Measurements from ENCODE around the gene DIAPH2.

The DIAPH2 gene

DNA sequence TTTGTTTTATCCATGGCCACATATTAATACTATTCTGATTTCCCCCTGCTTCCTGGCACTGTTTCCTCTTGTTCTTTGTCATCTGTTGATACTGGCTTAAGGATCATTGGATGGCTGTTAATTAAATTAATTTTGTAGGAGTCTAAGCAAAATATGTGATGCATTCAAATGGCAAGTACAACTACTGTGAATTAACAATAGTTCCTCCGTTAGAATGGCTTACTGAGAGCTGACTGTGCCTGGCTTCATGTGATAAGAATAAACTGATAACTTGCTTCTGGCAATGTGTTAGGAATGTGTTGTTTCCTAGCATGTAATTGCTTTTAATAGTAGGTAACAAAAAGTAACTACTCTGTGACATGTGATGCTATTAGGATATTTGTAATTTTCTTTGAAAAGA lies 297.5 kb downstream of the DIAPH2 start:
- no peak for DNase-seq

DNA sequence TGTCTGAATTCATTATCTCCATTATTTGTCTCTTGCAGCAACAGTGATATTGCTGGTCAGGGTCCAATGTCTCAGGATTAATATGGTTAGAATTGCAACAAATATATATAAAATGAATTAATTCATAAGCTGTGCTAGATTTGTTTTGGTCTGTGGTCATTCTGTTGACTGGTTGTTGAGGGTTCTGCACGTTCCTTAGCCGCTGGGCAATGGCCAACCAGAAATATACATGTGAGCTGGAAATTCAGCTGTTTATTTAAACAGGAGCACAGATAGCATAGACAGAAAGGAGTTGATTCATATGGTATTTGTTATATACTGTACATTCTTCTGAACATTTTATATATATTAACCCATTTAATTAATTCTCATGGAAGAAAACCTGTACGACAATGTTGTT lies 299.9 kb downstream of the DIAPH2 start:
- no peak for DNase-seq

DNA sequence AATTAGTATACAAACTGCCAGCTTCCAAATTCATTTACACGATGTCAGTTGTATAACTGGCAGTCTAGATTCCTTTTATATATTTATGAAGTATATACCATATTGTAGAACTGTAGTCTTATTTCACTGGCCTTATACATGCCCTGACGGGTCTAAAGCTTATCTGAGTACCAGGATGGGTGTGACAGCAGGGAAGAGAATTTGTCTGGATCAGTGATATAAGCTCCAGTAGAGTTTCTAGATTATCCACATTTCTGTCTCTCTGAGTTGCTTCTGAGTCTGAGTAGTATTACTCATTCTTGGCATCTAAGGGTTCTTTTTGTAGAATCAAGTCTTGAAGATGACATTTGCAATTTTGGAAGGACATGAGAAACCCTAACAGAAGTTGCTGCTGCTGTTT lies 300.4 kb downstream of the DIAPH2 start:
- DNase-seq, result no peak

DNA sequence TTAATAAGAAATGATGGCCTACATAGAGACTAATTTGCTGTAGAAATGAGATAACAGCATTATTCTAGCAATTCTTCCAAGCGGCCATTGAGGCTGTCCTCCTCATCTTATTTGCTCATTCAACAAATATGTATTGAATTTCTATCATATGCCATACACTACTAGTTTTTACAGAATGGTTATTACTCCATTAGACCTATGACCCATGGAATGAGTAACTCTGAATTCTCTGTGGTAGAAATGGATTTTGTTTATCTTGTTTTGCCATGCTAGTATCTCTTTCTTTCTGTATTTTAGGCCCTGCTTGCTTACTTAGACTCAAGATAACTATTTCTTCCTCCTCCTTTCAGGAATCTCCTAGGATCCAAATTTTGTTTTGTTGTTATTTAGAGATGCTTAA lies 302.6 kb downstream of the DIAPH2 start:
- no peak for DNase-seq

DNA sequence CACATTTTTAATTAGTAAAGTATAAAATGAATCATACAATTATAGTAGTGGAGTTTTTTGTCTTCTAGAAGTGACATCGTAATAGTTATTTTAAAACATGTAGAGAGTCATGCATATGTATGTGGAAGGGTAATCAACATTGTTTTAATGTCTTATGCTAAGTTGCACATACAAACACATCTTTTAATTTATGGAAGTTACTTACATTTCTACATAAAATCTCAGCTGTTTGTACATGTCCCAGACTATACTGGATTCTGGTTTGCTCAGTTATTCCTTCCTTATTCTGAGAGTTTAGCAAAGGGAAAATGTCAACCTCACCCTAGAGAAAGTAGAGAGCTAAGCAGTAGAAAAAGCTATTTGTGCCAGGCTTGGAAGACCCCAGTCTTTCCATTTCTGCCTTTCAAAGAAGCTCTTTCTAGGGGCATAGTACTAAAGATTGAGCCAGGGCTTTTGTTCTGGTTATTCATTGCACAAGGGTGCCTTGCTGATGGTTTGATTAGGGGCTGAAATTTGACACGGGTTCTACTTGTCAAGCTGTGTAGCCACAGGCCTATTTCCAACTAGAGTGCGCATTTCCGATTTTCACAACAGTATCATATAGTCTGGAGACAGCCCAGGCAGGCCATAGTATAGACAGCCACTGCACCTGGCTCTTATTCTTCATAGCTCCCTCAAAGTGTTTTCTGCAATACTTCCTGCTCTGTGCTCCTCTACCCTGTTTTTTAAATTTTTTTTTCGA lies 305.4 kb downstream of the DIAPH2 start:
- DNase-seq, result no peak

DNA sequence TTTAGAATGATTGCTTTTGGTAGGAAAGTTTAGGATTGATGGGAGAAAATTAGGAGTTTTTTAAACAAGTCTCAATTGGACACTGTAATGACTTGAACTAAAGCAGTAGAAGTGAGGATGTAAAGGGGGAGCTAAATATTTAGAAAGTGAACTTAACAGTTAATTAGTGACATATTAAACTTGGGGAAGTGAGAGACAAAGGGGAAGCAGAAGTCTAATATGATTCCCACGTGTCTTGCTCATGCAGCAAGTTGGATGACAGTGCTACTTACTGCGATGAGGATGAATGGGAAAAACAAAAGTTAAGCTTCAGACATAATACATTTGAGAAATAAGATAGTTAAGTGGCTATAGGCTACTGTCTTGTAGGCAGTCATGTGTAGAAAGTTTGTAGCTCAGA lies 309.5 kb downstream of the DIAPH2 start:
- no peak for DNase-seq

DNA sequence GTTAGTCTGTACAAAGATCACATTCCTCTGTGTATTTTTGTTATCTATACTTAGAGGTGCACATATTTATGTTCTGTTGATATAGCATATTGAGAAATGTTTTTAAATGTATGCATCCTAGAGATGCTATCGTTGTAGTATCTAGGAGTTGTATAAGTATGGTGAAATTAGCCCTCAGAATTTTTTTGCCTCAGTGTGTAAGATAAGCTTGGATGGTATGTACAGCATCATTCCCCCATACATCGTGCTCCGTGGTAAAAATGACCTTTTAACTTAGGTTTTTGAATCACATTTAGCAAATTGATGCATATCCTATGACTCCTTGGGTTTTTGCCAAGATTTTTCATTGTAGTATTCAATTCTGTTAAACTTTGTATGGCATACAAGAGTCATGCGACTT lies 312.6 kb downstream of the DIAPH2 start:
- DNase-seq, result no peak

DNA sequence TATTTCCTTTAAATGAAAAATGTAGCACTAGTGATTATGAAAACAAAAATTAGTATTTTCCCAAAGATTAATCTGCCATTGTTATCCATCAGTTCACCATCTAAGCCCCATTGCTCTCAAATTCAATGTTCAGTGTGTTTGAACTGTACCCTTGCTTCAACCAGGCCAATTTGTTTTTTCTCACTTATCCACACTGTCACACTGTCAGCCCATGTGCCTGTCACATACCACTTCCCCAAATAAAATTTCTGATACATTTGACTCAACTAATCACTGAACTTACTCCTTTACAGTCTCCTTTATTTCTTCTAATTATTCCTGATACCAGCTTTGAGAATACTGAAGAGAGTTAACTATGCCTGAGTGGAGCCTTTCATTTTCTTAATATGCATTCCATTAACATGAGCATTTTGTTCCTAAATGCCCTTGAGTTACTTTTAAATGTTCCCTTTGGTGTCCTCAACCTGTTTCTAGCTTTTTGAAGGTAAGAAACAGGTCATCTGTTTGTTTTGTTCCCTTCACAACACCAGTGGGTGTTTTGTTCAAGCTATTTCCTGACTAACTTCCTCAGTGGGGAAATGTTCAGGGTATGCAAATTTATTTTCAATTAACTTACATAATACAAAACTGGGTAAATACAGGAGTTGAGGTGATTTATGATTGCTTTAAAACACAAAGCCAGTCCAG lies 316.2 kb downstream of the DIAPH2 start:
- DNase-seq, result no peak

DNA sequence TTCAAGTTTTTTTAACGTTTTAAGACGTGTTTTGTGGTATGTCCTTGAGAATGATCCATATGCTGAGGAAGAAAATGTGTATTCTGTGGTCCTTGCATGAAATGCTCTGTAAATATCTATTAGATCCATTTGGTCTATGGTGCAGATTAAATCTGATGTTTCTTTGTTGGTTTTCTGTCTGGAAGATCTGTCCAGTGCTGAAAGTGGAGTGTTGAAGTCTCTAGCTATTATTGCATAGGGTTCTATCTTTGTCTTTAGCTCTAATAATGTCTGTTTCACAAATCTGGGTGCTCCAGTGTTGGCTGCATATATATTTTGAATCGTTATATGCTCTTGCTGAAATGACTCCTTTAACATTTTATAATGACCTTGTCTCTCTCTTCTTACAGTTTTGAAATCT lies 321.5 kb downstream of the DIAPH2 start:
- DNase-seq, result no peak

DNA sequence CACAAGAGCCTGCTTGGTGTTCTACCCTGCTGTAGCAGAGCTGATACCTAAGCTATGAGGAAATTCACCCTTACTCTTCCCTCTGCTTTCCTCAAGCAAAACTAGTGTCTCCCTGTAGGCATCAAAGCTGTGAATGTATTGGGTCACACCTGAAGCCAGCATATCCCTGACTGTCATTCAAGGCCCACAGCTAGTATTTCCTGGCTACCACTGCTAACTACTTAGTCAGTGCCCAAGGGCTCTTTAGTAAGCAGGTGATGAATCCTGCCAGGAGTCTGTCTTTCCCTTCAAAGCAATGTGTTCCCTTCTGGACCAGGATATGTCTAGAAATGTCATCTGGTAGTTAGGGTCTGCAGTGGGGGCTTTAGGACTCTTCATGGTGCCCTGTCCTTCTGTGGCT lies 324.7 kb downstream of the DIAPH2 start:
- no peak for DNase-seq

DNA sequence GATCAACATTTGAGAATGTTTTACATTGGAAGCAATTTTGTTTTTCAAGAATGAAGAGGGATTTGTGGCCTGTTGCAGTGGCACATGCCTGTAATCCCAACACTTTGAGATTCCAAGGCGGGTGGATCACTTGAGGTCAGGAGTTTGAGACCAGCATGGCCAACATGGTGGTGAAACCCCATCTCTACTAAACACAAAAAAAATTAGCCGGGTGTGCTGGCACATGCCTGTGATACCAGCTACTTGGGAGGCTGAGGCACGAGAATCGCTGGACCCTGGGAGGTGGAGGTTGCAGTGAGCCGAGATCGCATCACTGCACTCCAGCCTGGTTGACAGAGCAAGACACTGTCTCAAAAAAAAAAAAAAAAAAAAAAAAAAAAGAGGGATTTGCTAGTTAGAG lies 326.9 kb downstream of the DIAPH2 start:
- no peak for DNase-seq

DNA sequence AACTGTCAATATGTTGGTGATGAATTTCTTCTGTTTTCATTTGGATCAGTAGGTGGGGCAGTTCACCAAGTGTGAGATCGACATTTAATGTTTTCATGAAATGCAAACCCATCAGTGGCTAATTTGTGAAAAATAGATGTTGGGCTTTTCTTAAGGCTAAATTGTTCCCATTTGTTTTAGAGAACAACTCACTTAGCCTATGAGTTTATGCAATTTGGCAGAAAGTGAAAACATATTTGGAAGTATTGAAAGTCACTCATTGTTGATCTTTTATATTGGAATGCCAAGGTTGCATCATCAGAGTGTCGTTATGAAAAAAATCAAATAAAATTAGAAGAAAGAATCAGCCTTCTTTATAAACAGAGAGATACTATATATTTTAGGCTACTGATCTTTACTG lies 331.5 kb downstream of the DIAPH2 start:
- no peak for DNase-seq

DNA sequence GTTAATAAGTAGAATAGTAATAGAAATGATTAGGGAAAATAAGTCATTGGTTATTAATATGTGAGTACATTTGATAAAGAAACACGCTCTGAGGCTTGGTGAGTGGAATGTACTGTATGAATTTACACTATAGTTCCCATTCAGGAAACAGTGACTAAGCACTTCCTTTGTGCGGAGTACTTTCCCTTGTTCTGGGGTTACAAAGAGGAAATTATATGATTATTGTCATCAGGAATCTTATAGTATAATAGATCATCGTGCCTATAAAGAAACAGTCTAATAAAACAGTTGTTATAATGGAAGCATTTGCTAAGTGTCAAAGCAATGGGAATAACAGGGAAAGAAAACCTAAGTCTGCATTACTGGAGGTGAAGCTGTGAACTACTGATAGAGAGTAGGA lies 337.0 kb downstream of the DIAPH2 start:
- no peak for DNase-seq

DNA sequence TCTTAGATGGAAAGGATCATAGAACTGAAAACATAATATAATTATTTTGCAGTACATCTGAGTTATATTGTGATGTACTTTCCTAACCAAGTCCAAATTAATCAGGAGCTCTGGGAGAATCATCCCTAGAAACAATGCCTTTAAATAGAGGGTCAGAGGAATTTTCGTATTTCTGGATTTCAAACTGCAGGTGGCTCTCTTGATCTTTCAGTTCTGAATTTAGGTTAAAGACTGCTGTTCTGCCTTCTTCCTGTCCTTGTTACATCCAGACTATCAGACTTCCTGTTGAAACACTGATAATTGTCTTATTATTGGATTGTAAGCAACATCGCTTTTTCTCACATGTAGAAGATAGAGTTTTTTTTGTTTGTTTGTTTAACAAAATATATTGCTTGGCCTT lies 341.8 kb downstream of the DIAPH2 start:
- DNase-seq, result no peak

DNA sequence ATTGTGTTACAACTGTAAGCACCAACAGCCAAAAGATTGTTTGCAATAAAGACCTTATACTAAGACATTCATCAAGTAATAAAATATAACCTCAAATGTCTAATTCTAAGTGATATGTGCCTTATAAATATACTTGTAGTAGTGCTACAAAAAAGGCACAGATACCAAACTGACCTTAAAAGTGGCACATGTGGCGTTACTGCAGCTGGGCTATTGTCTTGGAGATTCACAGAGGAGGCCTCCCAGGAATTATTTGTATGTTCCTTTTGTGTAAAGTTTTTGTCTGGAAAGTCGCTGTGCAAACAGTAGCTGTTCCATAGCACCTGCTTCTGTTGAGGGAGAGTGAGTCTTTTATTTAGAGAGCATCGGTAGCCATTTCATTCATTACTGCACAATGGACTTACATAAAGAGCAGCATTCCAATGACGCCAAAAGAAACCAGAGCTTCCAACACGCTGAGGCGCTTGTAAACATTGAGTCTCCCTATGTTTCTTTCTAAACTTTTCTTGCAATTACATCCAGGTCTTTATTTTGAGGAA lies 342.8 kb downstream of the DIAPH2 start:
- no peak for DNase-seq

DNA sequence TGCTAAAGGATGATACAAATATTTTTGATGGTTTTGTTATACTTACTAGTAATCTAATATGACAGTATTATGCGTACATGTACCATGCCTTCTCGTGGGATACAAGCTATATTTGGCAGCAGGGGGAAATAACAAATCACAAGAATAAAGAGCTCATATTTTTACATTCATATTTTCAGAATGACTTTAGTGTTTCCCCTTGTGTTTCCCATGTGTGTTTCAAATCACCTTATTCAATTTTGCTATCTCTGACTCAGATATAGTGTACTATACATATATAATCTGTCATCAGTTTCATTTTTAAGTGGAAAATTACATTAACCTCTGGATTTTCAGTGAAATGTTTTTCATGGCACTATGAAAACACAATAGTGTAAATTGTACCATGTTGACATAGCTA lies 345.8 kb downstream of the DIAPH2 start:
- DNase-seq, result no peak

DNA sequence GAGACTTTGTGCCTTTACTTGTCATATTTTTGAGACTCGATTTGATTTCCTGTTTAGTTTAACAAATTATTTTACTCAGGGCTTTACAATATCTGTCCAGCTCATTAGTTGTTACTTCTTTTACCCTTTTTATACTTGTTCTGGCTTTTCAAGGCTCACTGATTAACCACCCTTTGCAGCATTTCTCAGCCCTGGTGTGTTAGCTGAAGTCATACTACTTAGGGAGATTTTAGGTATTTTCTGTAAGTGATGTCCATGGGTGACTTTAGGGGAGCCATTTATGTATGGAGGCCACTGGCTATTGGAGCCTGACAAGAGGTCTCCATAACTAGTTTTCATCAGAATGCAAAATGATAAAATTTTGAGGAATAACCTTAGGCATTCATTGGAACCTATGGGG lies 346.3 kb downstream of the DIAPH2 start:
- no peak for DNase-seq

DNA sequence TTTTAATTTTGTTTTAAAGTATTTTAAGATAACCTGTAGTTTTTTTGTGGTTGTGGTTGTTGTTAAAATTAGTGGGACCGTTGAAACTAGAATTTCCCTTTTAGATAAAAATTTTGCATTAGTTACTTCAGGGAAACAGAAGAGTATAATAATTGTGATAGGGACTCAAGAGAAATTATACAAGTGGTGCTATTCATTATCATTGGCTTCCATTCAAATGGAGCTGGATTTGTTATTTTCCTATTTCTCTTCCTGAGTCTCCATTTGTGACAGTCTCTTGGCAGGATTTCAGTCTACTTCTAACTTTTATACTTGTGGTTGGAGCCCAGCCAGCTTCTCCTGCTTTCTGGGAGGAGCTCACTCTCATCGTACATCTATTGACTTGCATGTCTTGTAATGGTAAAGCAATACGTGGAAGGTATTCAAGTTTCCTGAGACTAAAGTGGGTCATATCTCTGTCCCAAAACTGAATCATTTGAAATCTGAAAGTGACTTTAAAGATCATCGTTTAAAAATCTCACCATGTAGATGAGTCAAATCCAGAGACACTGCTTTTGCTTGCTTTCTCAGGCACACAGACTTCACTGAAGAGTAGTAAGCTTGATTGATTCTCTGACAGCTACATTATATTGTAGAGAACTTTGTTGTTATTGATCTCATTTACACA lies 354.9 kb downstream of the DIAPH2 start:
- no peak for DNase-seq

DNA sequence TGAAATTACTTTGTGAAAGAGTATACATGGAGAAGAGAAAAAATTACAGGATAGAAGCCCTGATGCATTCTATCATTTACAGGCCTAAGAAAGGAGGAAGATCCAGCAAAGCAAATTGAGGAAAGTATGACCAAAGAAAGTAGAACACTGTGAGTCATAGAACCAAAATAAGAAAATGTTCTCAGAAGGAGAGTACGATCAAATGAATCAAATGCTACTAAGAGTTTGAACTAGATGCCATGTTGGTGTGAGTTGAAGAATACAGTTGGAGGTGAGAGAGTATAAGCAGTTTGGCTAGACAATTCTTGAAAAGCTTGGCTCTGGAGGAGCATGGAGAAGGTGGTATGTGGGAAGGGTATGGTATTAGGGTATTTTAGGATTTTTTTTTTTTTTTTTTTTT lies 360.8 kb downstream of the DIAPH2 start:
- DNase-seq, result no peak

DNA sequence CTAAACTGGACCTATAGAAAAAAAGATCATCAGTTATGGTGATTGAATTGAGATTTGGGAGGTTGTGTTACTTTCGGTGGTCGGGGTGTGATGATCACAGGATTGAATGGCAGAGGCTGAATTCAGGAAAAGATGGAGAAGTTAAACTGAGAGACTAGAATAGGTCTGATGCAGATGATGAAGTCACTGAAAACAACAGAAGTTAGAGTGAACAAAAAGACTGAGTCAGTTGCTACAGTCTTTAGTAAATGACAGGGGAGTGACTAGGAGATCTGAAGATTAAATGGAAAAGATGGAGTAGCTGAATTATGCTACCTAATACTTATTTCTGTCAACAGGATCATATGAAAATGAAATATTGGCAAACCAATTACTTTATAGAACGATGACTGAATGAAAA lies 362.2 kb downstream of the DIAPH2 start:
- DNase-seq, result no peak

DNA sequence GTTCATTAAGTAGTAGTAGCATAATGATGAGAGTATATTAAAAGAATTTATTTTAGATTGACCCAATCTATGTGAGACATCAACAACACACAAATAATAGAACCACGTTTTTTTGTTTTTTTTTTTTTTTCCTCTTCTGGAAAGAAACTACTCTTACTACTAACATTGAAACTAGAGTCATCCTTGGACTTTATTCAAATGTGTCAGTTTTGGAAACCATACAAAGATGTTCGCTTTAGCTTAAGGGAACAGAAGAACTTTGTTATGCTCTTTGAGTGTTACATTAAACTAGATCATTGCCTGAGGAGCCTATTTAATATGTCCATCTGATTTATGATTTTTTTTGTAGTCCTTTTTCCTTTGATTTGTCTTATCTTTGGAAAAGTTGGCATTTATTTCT lies 365.8 kb downstream of the DIAPH2 start:
- DNase-seq, result no peak

DNA sequence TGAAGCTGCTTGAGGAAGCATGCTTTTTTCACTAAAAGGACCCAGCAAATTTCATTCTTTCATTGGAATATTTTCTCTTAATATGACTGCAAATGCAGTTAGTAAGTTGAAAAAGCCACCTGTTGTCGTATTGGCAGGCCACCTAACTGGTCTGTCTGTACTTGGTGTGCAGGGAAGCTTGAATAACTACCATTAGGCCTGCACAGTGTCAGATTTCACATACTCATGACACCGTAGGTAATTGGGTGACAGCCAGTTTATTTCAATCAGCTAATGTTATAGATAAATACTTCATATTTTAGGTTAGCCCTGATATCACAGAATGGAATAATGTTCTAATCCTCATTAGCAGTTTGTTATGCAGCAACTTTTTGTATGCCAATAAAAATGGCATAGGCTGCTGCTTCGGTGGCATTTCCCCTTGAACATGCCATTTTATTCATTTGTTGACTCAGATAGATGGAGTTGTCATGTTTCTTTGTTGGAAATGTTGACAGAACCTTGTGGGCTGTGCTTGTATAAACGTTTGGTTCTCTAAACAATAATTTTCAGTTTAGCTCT lies 372.8 kb downstream of the DIAPH2 start:
- no peak for DNase-seq

DNA sequence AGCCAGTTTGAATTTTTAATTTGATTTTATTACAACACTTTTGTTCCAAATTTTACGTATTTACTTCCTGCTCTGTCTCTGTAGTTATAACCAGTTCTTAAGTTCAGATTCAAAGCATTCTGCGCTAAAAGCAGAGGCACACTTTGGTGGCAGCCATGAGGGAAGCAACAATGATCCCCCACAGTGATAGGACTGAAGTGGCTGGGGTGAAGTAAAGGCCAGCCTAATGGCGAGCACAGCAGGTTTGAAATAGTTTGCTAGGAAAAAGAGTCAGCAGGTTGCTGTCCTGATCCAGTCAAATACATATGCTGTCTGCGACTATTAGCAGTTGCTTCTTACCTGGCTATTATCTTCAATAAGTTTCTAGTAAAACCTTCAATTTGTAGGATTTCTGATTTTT lies 375.4 kb downstream of the DIAPH2 start:
- DNase-seq, result no peak

DNA sequence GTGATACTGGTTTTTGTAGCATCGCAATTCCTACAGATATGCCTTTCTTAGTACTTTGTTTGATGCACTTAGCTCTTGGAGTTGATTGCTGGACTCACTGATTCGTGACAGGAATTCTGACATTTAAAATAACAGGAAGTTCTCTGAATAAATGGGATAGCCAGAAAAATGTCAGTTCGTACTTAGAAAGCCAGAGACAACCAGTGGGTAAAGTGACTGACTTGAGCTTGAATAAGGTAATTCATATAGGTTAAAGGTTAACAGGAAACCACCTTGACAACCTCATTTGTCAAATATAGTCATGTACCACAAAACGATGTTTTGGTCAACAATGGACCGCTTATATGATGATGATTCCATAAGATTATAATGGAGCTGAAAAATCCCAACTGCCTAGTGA lies 380.4 kb downstream of the DIAPH2 start:
- no peak for DNase-seq
